NCI-H524 treated with DMSO at 0.1 percent for 48 hours (cell line): ENCODE data around the gene CACNA2D4.
"Not testable (repeated sequence)": the region's sequence is repeated elsewhere in the genome, so short reads cannot be mapped to it uniquely, and the experiment has no call there.

ENCODE experiments used
- DNase-seq: peaks from one replicate; lab custom pipeline; 2025; lab: John Stamatoyannopoulos, UW

CACNA2D4 gene

DNA sequence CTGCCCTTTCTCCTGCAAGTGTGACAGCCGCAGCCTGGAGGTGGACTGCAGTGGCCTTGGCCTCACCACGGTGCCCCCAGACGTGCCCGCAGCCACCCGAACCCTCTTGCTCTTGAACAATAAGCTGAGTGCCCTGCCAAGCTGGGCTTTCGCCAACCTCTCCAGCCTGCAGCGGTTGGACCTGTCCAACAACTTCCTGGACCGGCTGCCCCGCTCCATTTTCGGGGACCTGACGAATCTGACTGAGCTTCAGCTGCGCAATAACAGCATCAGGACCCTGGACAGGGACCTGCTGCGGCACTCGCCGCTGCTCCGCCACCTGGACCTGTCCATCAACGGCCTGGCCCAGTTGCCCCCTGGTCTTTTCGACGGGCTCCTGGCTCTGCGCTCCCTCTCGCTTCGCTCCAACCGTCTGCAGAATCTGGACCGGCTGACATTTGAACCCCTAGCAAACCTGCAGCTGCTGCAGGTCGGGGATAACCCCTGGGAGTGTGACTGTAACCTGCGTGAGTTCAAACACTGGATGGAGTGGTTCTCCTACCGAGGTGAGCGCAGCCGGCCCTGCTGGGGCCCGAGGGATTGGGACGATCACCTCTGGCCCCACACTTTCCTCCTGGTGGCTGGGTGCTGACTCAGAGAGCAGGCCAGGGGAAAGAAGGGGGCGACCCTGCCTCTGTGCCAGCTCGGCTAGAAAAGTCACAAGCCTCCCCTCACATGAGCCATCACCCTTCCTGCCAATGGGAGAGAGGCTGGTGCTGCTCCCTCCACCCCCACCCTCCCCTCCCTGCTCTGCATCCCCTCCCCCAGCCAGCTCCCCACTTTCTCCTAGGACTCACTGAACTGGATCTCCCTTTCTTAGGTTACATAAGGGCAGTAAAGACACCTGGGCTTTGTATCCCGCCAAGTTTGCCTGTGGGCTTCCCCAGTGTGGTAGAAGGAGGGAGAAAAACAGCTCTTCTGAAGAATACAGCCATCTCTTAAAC, 87.2 kb downstream of the CACNA2D4 start:
- DNase-seq: no peak

DNA sequence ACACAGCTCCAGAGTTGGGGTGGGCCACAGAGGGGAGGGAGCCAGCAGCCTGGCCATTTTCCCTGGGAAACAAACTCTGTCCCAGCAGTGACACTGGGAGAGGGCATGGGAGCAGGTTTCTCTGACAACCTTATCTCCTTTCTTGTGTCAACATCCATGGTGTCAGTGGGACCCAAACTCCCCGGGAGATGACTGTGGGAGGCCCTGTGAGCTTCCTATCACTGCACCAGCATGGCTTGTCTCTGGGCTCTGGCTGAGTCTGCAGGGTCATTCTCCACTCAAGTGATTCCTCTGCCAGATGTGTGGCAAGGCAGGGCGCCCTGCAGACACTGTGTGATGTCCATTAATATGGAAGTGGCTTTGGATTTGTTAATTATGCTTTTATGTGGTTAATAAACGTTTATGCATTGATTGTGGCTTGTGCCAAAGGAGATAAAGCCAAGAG, 88.0 kb downstream of the CACNA2D4 start:
- no peak for DNase-seq

DNA sequence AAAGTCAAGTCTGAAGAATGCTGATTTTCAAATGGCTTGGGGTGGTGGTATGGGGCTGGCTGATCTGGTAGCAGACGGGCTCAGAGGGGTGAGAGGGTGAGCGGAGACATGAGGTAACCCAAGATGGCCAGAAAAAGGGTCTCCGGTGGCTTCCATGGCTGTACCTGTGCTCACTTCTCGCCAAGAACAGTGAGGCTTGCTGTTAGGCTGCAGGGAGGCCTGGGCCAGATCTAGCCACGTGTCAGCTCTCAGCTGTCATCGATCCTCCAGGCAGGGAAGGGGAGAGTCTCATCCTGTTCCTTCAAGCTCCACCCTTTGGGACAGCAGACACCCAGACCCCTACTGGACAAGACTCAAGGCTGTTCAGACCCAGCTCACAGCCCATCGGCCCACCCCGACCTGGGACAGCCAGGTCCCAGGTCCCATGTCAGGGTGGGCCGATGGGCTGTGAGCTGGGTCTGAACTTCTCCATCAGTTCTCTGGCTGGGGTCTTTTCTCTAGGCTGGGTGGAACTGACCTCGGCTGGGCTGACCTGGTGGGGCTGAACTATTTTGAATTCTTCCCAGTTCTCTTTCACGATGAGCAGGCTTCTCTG, 89.0 kb downstream of the CACNA2D4 start:
- DNase-seq: no peak

GRCh38 chr12:1828856-1829255, 89.6 kb downstream of the CACNA2D4 start:
- DNase-seq: no peak

- DNase-seq: no peak
These were observed 90.3 kb downstream of the CACNA2D4 start for GRCh38 chr12:1827826-1828805.

DNA sequence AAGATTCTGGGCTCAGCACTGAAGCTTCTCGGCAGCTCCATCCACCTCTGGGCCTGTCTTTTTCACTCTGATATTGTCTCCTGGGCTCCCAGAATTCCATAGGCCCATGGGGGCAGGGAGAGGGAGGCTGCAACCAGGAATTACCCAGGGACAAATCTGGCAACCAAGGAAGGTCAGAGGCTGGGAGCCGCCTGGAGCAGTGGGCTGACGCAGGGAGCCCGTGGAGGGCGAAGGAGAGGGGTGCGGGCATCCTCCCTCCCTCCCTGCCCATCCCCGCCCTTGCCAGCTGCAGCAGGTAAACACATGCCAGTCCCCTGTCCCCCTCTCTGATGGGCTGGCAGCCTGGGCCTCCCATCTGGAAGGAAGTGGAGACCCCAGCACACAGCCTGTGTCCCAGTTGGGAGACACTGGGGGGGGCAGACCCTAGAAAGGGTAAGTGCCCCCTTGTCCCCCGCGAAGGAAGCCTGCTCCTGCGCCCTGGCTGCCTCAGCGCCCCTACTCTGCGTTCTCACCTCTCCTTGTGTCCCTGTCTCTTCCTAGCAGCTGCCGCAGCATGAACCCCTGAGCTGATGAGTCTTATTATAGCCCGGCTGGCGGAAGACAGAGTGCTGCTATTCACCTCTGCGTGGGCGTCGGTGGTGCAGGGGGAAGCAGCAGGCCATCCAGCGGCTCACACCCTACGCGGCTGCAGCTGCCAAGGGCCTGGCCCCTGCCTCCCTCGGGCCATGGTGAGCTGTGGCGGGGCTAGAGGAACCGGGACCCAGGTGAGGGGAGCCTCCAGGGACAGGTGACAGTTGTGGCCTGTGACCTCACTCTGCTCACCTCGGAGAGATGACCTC, 91.4 kb downstream of the CACNA2D4 start:
- no peak for DNase-seq

DNA sequence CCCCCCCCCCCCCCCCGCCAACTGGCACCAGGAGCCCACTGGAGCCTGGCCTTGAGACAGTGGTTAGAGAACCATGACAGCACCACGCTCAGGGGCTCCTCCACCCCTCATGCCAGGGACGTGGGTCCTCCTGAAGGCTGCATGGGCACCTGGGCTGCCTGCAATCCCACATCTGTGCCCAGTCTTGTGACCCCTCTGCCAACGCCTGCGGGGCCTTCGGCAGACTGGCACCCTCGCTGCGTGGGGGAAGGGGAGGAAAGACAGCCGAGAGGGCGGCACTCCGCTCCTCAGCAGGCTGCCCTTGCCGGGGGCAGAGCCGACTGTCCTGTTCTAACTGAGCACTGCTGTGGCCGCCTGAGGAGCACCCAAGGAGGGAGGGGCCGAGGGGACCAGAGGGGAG, 92.1 kb downstream of the CACNA2D4 start:
- DNase-seq: no peak

DNA sequence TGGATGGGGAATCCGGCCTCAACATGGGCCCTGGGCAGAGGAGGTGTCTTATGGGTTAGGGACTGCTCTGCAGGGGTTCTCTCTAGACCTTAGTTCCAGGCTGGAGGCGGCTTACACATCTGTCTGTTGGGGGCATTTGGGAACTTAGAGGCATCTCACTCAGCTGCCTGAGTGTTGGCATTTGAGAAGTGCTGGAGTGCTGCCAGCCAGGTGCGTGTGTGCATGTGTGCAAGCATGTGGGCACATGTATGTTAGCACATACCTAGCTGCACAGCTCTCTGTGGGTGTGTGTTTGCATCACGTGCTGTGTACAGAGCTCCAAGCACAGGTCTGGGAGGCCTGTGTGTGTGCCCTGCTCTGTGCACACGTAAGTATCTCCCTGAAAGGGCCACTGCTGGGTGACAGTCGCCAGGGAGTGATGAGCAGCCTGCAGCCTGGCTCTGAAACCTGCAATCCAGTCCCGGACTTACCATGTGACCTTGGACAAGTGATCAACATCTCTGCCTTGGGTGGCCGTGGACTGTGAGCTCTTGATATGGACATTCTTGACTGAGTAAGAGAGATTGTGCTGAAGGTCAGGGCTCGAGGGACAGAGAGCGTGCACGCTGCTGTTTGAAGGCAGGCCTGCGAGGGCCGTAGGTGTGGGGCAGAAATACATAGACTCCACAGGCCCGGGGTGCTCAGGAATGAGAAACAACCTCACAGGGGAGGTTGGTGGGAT, 92.9 kb downstream of the CACNA2D4 start:
- DNase-seq: no peak

DNA sequence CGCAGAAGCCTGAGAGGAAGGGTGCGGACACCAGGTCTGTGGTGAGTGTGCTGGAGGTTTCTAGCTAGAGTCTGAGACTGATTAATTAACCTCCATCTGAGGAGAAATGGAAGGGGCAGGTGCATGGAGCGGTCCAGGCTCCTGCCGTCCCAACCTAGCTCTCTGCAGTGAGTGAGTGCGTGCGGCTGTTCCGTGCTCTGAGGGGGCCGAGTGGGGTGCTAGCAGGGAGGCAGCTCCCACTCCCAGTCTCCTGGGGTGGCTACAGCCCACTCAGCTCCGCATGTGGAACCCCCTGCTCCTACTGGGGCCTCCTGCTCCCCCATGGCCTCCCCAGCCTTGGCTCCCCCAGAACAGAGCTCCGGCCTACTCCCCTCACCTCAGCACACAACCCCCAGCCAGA, 95.2 kb downstream of the CACNA2D4 start:
- no peak for DNase-seq

DNA sequence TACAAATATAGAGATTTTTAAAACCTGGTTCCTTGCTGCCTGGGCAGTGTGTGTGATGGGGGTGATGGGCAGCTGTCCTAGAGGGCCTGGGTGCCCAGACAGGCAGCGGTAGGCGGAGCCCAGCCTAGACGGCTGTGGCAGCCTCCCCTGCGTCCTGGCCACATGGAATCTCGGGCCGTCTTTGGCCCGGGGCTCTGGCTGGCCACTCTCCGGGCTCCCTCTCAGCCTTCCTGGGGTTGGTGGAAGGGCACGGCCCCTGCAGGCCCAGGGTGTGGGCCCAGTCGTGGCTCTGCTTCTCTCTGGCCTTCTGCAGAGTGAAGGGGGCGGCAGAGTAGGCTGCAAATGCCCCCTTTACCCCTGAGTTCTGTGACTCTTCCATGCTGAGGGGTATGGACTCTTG, 95.8 kb downstream of the CACNA2D4 start:
- no peak for DNase-seq

DNA sequence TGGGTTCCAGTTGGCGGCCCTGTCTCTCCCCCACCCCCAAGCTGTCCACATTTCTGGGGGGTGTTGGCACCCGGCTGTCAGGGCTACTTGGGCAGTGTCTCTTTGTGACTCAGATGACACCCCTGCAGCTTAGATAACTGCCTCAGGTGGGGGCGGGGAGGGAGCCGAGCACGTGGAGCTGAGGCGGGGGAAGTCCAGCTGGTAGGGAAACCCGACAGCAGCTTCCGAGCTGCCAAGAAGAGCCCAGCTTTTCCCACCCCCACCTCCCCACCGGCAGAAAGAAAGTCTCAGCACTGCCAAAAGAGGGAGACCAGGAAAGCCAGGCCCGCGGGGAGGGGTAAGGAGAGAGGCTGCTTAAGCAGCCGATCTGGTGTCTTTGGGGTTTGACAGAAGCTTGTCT, 96.6 kb downstream of the CACNA2D4 start:
- peak; percentile 59 for DNase-seq

DNA sequence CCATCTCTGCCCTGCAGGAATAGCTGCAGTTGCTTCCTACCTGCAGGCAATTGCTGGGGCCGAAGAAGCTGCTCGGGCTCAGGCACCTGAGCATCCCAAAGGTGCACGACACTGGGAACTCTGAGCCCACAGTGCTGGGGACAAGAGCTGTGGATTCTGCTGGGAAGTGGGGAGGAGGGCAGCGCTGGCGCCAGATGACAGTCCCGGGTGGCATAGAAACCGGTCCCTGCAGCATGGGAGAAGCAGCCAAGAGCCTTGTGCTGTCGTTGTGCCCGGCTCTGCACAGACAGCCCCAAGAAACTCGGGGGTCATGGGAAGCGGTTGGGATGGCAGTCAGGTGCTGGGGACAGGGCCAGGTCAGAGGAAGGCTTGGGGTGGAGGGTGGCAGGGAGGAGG, 97.6 kb downstream of the CACNA2D4 start:
- no peak for DNase-seq

DNA sequence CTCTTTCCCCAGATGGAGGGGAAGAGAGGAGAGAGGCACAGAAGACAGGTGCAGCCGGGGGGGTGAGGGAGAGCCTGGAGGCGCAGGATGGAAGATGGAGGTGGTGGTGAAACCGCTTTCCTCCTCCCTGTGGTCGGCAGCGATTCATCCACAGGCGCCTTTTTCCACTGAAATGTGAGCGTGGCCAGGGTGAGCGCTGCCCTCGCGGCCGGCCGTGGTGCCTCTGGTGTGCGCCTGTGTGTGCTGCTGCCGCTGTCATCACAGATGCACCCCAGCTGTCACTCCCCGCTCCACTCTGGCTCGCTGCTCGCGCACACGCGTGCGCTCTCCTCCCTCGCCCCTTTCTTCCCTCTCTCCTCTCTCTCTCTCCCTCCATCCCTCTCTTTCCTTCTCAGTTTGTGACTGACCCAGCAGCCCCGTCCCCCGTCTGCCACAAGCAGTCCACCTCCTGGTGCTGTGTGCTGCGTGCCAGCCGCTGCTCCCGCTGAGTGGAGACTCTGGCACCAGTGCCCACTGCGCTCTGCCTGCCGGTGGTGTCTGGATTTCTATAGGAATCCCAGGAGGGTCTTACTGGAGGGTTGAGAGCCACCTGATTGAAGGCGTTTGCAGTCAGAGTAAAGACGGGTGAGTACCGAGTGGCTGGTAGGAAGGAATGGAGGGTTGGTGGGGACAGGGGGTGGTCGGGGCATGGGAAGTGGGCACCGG, 98.1 kb downstream of the CACNA2D4 start, which contains the start of gene LRTM2:
Gene LRTM2, plus strand, starts transcription at position 375 of the 705 bp plus-strand sequence. CDS start 7,584 bp downstream, outside the sequence.
- DNase-seq: no peak

DNA sequence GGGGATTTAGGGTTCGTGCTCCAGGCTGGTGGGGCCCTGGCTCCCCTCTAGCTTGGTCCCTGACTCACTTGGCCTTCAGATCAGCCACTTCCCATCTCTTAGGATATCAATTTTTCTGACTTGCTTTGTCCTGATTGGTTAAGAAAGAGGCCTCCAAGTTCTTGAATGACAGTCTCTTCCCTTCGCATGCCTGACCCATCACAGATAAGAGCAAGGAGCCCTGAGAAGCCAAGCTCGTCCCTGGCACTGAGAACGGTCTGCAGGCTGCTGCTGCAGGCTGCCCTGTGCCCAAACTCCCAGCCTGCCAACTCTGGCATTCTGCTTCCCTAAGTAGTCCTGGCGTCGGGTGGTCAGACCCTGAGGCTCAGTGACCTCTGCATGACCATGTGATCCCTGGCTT, 98.9 kb downstream of the CACNA2D4 start:
- no peak for DNase-seq

DNA sequence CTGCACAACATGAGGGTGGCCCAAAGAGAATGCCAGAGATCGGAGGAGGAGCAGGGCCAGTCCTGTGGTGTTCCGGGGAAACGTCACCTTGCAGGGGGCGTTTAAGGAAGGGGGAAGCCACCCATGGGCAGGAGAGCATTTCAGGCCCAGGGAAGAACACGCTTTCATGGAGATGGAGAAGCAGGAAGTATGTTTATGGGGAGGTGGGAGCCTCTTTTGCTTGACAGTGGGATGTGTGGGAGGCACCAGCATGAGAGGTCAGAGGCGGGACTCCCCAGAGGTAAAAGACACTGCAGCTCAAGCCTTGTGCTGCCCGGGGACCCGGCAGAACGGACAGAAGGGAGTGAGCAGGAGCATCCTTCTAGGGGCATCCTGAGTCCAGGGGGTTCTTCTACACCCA, 99.4 kb downstream of the CACNA2D4 start:
- no peak for DNase-seq

GRCh38 chr12:1817928-1818327, 100.5 kb downstream of the CACNA2D4 start:
- not testable (repeated sequence) for DNase-seq

DNA sequence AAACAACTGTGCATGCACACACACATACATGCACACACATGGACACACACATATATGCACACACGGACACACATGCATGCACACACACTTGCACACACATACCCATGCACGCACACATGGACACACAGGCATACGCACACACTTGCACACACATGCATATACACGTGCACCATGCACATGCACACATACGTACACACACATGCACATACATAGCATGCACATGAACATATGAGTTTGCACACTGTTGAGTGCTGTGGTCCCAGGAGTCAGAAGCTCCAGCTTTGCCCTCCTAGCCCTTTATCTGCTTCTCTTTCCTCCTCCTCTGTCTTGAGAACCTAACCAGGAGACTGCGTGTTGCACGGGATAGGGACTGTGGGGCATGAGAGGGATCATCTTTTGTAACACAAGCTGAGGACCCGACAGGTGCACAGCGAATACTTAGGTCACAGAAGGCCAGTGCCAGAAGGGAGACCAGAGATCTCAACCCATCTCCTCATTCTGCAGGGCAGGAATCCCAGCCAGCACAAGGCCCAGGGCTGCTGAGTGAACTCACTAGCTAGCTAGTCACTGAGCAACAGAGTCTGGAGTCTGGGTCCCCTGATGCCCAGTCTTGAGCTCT, 101.6 kb downstream of the CACNA2D4 start:
- no peak for DNase-seq

DNA sequence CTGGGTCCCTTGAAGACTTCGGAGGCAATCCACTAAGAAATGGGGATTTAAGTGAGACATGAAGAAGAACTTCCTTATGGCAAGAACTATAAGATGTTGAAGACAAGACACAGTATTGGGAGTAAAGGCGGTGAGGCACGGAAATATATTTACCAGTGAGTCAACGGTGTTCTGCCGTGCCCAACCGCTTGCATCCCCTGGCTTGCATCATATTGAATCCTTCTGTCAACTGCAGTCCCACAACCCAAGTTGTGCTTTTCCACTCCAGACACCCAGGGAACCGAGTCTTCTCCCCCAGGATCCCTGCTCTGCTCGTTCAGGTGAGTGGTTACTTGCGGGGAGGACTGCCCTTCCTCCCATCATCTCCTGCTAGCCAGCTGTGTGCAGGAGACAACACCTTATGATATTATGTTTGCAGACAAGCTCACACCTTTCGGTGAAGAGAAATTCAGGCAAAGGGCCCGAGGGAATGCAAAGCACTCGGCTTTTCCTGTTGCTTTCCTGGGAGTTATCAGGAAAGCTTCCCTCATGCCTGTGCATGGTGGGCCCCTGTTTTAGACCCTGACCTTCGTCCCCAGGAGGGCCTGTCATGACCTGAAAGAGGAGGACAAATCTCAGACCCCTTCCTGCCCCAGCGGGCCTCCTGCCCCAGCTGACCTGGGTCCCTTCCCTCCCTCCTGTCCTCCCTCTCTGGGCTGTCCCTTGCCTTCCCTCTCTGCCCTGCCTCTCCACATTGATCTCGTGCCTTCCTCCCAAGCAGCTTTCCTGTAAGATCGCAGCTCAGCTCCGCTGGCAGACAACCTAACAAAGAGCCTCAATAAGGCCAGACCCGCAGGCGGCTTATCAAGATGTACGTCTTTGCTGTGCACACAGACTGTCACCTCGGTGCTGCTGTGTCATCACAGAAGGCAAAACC, 102.4 kb downstream of the CACNA2D4 start:
- no peak for DNase-seq
